NCI-H2227 treated with DMSO at 0.1 percent for 48 hours (cell line): ENCODE measurements around the gene OPA3.
"Not testable (repeated sequence)": the region's sequence is repeated elsewhere in the genome, so short reads cannot be mapped to it uniquely, and the experiment has no call there.

ENCODE experiments used
- DNase-seq: peaks from one replicate; lab custom pipeline; 2025; lab: John Stamatoyannopoulos, UW

OPA3 gene

DNA sequence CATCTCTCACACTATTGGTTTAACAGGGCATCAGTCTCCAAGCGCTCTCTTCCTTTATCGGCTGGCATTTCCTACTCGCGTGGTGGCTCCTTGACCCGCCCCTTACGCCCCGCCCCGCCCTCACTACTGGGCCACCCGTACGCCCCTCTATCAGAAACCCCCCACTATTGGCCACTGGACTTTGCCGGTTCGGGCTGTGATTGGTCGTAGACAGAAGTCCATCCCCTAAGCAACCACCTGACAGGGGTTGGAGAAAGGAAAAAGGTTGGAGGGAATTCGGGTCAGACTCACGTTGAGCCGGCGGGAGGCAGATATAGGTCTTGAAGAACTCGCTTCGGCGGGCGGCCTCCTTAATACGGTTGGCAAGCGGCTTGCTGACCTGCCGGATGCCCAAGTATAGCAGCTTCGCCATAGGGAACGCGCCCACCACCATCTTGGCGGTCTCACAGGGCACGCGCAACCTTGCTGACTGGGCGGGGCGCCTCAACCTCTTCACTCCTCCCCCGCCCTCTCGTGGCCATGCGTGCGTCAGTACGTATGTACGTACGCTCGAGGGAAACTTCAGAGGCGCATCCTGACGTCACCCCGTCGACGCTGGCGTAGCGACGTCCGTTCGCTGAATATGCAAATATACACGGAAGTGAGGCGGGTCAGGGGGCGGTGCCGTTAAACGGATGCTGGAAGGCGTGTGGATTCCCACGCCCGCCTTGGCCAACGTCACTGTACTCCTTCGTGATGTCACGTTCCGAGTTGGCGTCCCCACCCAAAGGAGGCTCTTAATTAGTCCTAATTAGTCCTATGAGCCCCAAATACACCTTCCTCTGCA is at the start of gene OPA3:
OPA3 (minus strand) TSS at position 471 of the 826 bp plus-strand sequence; CDS start at position 433, 38 bp downstream.
- DNase-seq = peak; percentile 95

DNA sequence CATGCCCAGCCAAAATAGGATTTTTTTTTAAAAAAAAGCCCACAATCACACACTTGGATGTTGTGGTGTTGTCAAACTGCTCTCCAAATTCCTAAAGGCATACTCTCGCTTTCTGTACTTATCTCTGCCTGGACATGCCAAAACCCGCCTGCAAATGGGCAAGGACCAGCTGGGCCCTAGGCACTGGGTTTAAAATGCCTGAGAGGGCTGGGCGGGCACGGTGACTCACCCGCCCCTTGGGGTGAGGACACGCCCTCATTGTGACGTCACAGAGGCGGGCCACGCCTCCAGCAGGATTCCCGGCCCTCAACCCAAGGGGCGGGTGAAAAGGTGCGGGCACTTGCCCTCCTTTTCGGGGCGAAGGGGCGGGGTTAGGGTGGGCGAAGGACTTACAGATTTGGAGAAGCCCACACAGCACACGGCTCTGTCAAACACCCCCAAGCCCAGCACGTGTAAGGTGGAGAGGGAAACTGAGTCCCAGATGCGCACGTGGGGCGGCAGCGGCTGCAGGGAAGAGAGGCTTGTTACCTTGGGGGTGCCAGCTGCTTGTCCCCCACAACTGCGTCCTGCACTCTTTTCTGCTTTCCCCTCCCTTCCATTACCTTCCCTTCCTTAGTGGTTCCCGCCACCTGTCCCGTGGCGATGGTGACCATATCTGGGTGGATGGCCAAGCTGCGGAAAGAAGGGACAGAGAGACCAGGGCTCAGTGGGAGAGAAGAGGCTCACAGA is 48.0 kb upstream of the OPA3 start:
- peak; percentile 4 for DNase-seq

DNA sequence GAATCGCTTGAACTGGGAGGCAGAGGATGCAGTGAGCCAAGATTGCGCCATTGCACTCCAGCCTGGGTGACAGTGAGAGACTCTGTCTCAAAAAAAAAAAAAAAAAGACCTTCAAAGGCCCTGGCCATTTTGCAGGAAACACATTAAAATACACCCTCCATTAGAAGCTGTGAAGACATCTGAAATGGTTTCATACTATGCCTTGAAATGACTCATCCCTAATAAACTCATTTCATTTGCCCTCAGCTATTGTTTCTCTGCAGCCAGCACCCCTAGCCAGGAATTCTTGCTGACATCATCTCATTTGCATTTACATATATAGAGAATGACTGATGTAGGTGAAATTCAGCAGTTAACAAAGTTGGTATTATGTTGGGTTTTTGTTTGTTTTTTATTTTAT is 45.9 kb upstream of the OPA3 start:
- no peak for DNase-seq

DNA sequence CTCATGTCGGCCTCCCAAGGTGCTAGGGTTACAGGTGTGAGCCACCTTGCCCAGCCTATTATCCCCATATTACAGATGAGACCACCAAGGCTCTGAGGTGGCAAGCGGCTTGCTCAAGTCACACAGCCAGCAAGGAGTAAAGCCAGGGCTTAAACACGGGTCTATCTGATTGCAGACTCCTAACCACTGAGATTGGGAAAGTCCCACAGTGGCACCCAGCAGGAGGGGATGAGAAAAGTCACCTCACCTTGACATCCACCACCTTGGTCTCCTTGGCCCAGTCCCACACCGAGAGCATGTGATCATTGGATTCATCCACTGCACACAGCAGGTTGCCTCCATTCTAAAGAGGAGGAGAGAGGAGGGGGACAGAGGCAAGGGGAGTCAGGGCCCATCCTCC is 45.1 kb upstream of the OPA3 start:
- no peak for DNase-seq

DNA sequence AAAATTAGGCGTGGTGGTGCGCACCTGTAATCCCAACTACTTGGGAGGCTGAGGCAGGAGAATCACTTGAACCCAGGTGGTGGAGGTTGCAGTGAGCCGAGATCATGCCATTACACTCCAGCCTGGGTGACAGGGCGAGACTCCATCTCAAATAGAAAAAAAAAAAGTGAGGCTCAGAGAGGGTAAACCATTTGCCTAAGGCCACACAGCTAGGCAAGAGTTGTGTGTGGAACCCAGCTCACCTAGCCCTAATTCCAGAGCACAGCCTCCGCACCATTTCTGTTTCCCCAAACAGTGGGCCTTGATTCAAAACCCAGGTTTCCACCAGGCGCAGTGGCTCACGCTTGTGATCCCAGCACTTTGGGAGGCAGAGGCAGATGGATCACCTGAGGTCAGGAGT is 43.6 kb upstream of the OPA3 start:
- DNase-seq = not testable (repeated sequence)

DNA sequence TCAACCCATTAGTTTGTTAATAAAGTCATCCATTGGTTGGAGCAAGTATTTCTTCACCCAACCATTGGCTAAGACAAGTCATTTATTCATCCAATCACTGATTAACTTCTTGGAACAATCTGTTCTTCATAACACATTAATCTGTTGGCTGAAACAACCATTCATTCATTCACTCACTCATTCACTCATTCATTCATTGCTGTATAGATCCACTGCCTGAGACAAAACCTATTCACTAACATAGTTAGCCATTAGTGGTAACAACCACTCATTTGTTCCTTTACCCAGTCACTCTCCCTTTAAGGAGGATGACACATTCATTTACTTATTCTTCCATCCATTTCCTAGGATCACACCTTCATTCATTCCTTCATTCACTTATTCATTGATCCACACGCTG is 39.4 kb upstream of the OPA3 start:
- DNase-seq = no peak

DNA sequence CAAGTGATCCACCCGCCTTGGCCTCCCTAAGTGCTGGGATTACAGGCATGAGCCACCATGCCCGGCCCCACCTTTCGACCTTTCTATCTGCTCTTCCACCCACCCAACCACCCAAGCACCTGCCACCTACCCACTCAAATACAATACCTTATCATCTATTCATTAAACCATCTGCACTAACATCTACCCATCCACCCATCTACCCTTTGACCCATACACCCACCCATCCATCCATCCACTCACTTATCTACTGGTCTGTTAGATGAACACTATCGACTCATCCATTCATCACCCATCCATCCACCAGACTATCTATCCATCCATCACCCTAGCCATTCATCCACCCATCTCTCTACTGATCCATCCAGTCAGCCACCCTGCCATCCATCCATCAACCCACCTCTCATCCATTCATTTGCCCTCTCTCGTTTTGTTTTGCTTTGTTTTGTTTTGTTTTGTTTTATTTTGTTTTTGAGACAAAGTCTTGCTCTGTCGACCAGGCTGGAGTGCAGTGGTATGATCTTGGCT is 37.4 kb upstream of the OPA3 start:
- DNase-seq = no peak

DNA sequence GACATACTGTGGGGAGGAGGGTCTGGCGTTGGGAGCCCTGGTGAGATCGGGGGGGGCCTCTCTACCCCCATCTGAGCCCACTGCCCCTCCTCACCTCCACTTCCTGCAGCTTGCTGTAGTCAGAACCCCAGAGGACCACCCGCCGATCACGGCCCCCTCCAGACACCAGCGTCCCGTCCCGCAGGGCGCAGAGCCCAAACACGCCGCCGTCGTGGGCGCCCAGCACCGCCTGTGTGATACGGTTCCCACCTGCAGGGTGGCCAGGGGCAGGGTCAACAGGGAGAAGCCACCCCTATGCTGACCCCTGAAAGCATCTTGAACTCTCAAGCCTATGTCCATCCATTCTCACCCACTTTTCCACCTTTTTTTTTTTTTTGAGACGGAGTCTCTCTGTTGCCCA is 36.8 kb upstream of the OPA3 start:
- no peak for DNase-seq

DNA sequence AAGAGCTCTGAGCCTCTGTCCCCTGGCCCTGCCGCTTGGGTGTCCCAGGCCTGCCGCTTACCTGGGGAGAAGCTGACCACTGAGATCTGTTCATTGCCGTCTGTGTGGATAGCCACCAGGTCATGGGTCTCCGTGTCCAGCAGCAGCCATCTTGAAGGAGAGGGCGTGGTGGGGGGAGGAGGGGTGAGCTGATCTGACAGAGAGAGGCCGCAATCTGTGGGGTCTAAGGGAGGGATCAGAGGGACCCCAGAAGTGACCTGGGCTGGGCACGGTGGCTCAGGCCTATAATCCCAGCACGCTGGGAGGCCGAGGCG is 32.1 kb upstream of the OPA3 start:
- DNase-seq = no peak

DNA sequence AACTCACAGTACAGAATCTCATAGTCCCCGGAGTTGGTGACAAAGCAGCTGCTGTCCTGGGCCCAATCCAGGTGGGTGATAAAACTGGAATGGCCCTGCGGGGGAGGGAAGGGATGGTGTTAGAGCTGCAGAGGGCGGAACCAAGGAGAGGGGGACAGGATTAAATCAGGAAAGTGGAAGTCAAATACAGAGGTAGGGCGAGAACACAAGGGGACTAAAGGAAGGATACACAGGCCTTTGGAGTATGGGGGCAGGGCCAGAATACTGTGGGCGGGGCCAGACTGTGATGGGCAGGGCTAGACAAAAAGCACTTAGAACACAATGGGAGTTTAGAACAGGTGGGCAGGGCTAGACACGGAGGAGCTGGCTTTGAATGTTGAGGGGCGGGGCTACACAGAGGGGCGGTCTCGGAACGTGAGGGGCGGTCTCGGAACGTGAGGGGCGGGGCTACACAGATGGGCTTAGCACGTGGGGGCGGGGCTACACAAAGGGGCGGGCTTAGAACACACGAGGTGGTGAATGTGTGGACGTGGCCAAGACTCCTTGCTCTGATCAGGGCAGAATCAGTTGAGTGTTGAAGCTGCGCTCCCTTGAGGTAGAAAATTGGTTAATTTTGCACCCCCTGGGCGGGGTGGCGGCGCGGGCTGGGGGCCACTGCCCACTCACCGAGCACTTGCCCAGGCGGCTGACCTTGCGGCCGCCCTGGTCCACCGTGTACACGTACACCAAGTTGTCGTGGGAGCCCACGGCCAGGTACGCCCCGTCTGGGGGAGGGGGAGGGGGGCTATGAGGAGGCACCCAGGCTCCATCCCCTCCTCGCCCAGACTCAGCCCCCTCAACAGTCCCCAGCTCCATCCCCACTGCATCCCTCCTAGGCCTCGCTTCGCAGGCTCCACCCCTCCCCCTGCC is 31.4 kb upstream of the OPA3 start:
- peak; percentile 14 for DNase-seq

DNA sequence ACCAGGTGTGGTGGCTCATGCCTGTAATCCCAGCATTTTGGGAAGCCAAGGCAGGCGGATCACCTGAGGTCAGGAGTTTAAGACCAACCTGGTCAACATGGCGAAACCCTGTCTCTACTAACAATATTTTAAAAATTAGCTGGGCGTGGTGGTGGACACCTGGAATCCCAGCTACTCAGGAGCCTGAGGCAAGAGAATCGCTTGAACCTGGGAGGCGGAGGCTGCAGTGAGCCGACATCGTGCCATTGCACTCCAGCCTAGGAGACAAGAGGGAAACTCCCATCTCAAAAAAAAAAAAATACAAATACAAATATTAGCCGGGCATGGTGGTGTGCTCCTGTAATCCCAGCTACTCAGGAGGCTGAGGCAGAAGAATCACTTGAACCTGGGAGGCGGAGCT is 30.5 kb upstream of the OPA3 start:
- not testable (repeated sequence) for DNase-seq

DNA sequence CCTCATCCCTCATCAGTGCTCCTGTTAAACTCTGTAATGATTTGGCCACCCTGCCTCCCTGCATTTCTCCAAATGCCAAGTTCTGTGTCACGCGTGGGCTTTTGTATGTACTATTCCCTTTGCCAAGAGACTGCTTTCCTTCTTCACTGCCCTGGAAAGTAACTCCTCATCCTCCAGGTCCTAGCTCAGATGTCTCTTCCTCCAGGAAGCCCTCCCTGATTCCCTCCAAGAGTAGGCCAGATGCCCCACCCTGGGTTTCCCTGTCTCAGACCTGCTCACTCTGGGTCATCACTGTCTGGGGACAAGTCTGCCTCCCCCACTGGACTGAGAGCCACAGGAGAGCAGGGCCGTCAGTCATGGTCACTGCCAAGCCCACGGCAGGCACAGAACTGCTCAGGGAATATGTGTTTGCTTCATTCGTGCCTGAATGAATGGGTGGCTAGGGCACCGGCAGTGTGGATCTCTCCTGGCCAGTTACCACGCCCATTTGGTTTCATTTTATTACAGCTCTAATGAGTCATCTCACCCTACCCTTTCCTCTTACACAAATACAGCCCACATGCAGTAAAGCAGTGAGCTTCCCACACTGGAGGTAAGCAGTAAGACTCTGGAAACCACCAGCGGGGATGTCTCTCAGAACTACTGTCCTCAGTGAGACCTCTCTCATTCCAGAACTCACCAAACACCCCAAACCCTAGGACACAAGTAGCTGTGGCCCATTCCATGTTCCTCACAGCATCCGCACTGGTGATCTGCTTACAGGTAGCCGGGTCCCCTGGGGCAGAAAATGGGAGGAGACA is 29.5 kb upstream of the OPA3 start:
- DNase-seq = no peak

DNA sequence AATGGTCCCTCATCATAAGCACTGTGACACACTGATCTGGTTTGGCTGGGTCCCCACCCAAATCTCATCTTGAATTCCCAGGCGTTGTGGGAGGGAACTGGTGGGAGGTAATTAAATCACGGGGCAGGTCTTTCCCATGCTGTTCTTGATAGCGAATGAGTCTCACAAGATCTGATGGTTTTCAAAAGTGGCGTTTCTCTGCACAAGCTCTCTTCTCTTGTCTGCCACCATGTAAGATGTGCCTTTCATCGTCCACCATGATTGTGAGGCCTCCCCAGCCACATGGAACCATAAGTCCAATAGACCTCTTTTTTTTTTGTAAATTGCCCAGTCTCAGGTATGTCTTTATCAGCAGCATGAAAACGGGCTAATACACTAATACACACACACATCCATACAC is 24.3 kb upstream of the OPA3 start:
- no peak for DNase-seq

DNA sequence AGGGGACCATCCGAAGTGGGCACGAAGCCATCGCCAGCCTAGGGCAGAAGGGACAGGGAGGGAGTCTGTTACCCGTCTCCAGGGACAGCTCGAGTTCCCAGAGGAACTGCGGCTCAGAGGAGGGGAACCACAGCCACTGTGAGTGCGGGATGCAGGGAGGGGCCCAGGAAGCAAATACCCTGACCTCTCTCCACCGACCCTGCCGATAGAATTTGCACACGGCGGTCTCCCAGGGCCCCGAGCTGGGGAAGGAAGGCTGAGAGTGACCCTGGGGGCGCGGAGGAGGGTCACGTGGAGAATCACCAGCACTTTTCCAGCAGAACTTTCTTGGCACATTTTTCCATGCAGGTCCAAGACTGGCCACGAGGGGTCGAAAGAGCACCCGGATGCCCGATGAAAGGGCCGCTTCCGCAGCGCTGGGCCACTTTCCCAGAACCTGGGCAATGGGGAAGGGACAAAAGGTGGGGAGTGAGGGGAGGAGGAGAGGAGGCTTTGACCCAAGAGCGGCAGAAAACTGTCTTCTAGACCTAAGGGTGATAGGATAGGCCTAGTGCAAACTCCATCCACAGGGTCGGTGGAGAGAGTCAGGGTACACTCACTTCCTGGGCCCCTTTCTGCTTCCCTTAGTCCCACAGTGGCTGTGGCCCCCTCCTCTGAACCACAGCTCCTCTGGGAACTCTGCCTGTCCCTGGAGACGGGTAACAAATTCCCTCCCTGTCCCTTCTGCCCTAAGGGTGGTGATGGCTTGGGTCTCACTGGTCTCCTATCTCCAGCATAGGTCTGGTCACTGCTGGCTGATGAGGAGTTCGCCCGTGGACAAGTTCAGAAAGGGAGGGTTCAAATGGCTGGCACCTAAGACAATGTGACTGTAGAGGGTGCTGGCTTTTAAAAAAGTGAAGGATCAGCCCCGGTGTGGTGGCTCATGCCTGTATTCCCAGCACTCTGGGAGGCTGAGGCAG is 22.7 kb upstream of the OPA3 start:
- peak; percentile 9 for DNase-seq

DNA sequence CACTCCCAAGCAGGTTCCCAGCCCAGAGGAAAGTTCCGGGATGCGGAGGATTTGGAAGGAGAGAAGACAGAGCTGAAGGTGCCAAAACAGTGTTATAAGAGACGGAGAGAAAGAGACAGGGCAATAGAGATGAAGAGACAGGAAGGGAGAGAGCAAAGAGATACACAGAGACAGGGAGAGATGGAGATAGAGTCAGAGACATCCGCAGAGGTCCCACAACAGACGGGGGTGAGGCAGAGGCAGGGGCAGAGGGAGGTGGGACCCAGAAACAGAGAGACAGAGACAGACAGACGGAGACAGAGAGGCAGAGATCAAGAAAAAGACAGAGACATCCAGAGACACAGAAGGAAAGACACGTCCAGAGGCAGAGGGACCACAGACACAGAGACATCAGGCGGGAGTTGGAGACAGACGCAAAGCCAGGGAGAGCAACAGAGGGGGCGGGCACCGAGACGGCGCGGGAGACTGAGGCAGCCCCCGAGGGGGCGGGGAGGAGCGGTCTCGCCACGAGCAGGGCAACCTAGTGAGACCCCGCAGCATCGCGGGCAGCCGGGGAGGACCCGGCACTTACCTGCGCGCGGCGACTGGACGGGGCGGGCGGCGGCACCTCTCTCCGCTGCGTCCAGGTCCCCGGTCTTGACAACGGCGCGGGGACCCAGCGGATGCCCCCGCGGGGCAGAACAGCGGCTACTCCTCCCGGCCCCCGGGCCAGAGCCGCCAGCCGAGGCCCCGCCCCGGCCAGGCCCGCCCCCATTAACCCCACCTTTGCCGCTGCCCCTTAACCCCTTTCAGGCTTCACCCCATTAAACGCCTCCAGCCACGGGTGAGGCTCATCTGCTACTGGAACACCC is 17.1 kb upstream of the OPA3 start, which contains the start of gene GPR4:
GPR4 (minus strand) TSS at position 689 of the 851 bp plus-strand sequence. CDS start 10,346 bp downstream, outside the sequence.
- no peak for DNase-seq

DNA sequence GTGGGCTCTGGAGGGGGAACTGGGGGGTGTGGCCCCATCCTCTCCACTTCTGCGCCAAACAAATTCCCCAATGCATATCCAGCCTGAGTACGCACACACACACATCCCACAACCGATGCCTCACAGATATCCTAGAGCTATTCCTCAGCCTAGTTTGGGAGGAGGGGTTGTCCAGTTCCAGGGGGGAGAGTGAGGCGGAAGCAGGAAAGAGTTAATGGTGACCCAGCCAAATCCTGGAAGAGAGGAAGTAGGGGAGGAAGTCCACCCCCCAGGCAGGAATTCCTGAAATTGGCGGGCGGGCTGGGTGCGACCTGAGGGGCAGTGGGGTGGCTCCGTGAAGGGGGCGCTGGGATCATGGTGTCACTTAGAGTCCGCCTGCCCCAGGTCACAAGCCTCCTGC is 16.5 kb upstream of the OPA3 start:
- no peak for DNase-seq

DNA sequence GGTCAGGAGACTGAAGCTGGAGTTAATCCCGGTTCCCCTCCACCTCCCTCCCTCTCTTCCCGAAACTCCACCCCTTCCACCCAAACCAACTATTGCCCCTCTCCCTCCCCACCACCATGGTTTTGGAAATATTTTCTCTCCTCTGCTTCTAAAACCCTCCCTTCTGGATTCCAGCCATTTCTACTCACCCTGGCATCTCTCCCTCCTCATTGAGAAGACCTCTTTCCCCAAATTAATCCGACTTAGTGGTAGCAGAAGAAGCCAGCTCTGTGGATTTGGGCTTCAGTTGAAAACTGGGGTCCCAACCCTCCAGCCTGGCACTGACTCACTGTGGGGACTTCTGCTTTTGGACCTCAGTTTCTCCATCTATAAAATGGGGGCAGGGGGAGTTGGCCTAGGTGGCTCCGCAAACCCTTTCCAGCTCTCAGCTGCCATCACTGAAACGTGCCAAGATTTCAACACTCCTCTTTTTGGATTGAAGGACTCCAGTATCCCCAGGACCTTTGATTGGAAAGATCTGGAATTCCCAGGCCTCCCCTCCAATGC is 15.8 kb upstream of the OPA3 start:
- DNase-seq = no peak

DNA sequence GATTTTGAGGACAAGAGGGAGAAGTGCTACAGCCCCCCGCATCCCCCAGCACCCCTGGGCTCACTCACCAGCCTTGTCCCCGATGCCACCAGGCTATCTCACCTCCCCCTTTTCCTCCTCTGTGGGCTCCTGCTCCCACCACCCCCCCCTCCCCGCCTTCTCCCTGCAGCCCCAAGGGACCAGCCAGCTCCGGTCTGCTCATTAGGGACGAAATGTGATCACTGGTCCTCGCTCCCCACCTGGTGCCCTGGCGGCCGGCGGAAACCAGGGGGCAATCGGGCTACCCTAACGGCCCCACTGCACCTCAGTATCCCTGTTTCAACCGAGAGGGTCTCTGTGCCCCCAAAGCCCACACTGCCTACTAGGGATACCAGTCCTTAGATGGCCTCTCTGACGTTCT is 14.7 kb upstream of the OPA3 start:
- no peak for DNase-seq
